MM.1S (cell line): ENCODE results near the gene P2RX5.

Experiments used
- DNase-seq: peaks from one replicate; pipeline ENCODE4 v3.0.0-alpha.2; 2015
- H2AFZ ChIP-seq: fragments of 300-600 bp; sonication (generic); 2 replicates; pipeline ENCODE4 v1.6.0; 2016; ENCODE audit warnings: antibody characterized with exemption, low read length
- H3F3A ChIP-seq: fragments of 300-600 bp; sonication (generic); 2 replicates; pipeline ENCODE4 v1.6.1; 2016; ENCODE audit warnings: mild to moderate bottlenecking, antibody characterized with exemption, low read length, moderate library complexity, mixed read lengths; ENCODE audit not compliant: insufficient read depth
- H3K27ac ChIP-seq: fragments of 300-600 bp; sonication (generic); 2 replicates; pipeline ENCODE4 v1.5.1; 2016; ENCODE audit warnings: mild to moderate bottlenecking, low read length
- H3K27me3 ChIP-seq: fragments of 300-600 bp; sonication (generic); replicated peaks from 2 replicates; pipeline ENCODE4 v1.6.0; 2016; ENCODE audit warnings: low read length; ENCODE audit not compliant: insufficient read depth
- H3K36me3 ChIP-seq: fragments of 300-600 bp; sonication (generic); replicated peaks from 2 replicates; pipeline ENCODE4 v1.6.1; 2016; ENCODE audit warnings: mild to moderate bottlenecking, low read length, mixed read lengths; ENCODE audit not compliant: insufficient read depth
- H3K4me1 ChIP-seq: fragments of 300-600 bp; sonication (generic); 2 replicates; pipeline ENCODE4 v1.6.1; 2016; ENCODE audit warnings: low read length, mixed read lengths
- H3K4me2 ChIP-seq: fragments of 300-600 bp; sonication (generic); 2 replicates; pipeline ENCODE4 v1.6.0; 2016; ENCODE audit warnings: low read depth, low read length
- H3K4me3 ChIP-seq: fragments of 300-600 bp; sonication (generic); 2 replicates; pipeline ENCODE4 v1.5.1; 2016; ENCODE audit warnings: low read length, mixed read lengths
- H3K79me2 ChIP-seq: fragments of 300-600 bp; sonication (generic); 2 replicates; pipeline ENCODE4 v1.6.1; 2016; ENCODE audit warnings: mixed run types, low read length, mixed read lengths
- H3K9ac ChIP-seq: fragments of 300-600 bp; sonication (generic); 2 replicates; pipeline ENCODE4 v1.6.1; 2016; ENCODE audit warnings: low read length, mixed read lengths
- H3K9me2 ChIP-seq: fragments of 300-600 bp; sonication (generic); replicated peaks from 2 replicates; pipeline ENCODE4 v1.6.1; 2016; ENCODE audit warnings: mild to moderate bottlenecking, low read length, mixed read lengths; ENCODE audit not compliant: insufficient read depth
- H3K9me3 ChIP-seq: fragments of 300-600 bp; sonication (generic); replicated peaks from 2 replicates; pipeline ENCODE4 v1.6.1; 2016; ENCODE audit warnings: mild to moderate bottlenecking, low read length, mixed read lengths; ENCODE audit not compliant: insufficient read depth
- H4K20me1 ChIP-seq: fragments of 300-600 bp; sonication (generic); 2 replicates; pipeline ENCODE4 v1.6.1; 2016; ENCODE audit warnings: mild to moderate bottlenecking, low read length, moderate library complexity, mixed read lengths; ENCODE audit not compliant: insufficient read depth
- EZH2 ChIP-seq: fragments of 300-600 bp; sonication (generic); optimal IDR thresholded peaks from 2 replicates; pipeline ENCODE3; 2017; ENCODE audit warnings: low read depth, mild to moderate bottlenecking, antibody characterized with exemption, low read length, mixed read lengths
- EZH2phosphoT487 ChIP-seq: fragments of 300-600 bp; sonication (generic); IDR thresholded peaks from 2 replicates; pipeline ENCODE4 v1.6.1; 2018; ENCODE audit warnings: antibody characterized with exemption, low read length
- TF ChIP-seq, protein P1 (sequence below): fragments of 300-600 bp; sonication (generic); IDR thresholded peaks from 2 replicates; pipeline ENCODE4 v1.5.1; 2016; ENCODE audit warnings: antibody characterized with exemption, low read length, mixed read lengths

Gene P2RX5

DNA sequence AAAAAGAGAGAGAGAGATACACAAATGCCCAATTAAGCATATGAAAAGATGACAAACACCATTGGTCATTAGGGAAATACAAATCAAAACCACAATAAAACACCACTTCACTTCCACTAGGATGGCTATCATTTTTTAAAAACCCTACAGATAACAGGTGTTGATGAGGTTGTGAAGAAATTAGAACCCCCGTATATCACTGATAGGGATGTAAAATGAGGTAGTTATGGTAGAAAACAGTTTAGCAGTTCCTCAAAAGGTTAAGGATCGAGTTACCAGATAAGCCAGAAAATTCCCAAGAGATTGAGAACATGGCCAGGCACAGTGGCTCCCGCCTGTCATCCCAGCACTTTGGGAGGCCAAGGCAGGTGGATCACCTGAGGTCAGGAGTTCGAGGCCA, 2.8 kb downstream of the P2RX5 start:
- H3K36me3 ChIP-seq: no peaks in the 10 kb centered on the region
- TF ChIP-seq, protein P1, sequence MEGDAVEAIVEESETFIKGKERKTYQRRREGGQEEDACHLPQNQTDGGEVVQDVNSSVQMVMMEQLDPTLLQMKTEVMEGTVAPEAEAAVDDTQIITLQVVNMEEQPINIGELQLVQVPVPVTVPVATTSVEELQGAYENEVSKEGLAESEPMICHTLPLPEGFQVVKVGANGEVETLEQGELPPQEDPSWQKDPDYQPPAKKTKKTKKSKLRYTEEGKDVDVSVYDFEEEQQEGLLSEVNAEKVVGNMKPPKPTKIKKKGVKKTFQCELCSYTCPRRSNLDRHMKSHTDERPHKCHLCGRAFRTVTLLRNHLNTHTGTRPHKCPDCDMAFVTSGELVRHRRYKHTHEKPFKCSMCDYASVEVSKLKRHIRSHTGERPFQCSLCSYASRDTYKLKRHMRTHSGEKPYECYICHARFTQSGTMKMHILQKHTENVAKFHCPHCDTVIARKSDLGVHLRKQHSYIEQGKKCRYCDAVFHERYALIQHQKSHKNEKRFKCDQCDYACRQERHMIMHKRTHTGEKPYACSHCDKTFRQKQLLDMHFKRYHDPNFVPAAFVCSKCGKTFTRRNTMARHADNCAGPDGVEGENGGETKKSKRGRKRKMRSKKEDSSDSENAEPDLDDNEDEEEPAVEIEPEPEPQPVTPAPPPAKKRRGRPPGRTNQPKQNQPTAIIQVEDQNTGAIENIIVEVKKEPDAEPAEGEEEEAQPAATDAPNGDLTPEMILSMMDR: no peak
- no peak for TF ChIP-seq EZH2
- no peak for TF ChIP-seq EZH2phosphoT487
- H3K79me2 ChIP-seq: peaks cover 49% of the 10 kb centered on the region
- H3K9me3 ChIP-seq: no peaks in the 10 kb centered on the region
- H3K9me2 ChIP-seq: no peaks in the 10 kb centered on the region
- H3K4me2 ChIP-seq: no peak overlapping the region
- H3K4me1 ChIP-seq: 0 out of 2 replicates have a peak, but pooled peaks cover 3% of the 10 kb centered on the region
- no peak overlapping the region for H3K27ac ChIP-seq
- DNase-seq: no peak
- H3K9ac ChIP-seq: no peak overlapping the region
- H4K20me1 ChIP-seq: no peaks in the 10 kb centered on the region
- H2AFZ ChIP-seq: no peak overlapping the region
- no peaks in the 10 kb centered on the region for H3F3A ChIP-seq
- no peak overlapping the region for H3K4me3 ChIP-seq
- H3K27me3 ChIP-seq: no peaks in the 10 kb centered on the region

DNA sequence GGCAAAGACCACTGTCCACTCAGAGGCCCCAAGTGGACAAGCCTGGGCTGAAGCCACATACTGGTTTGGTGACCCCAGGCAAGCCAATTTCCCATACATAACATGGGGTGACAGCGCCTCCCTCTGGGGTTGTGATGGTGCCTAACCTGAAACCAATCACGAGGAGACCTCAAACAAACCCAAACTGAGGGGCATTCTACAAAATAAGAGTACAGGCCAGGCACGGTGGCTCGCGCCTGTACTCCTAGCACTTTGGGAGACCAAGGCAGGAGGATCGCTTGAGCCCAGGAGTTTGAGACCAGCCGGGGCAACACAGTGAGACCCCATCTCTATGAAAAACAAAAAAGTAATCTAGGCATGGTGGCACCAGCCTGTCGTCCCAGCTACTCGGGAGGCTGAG, 3.6 kb downstream of the P2RX5 start:
- TF ChIP-seq, protein P1: 0 out of 2 replicates have a peak, but pooled peaks have one; percentile 9
- TF ChIP-seq EZH2phosphoT487: no peak
- H3K9ac ChIP-seq: no peak overlapping the region
- H3K27ac ChIP-seq: no peak overlapping the region
- no peaks in the 10 kb centered on the region for H3K9me3 ChIP-seq
- no peaks in the 10 kb centered on the region for H3K9me2 ChIP-seq
- H3K79me2 ChIP-seq: peaks cover 49% of the 10 kb centered on the region
- no peaks in the 10 kb centered on the region for H3K27me3 ChIP-seq
- H3K36me3 ChIP-seq: no peaks in the 10 kb centered on the region
- no peak for DNase-seq
- H2AFZ ChIP-seq: no peak overlapping the region
- H3K4me2 ChIP-seq: no peak overlapping the region
- H4K20me1 ChIP-seq: no peaks in the 10 kb centered on the region
- 0 out of 2 replicates have a peak, but pooled peaks cover 3% of the 10 kb centered on the region for H3K4me1 ChIP-seq
- H3F3A ChIP-seq: no peaks in the 10 kb centered on the region
- H3K4me3 ChIP-seq: no peak overlapping the region

DNA sequence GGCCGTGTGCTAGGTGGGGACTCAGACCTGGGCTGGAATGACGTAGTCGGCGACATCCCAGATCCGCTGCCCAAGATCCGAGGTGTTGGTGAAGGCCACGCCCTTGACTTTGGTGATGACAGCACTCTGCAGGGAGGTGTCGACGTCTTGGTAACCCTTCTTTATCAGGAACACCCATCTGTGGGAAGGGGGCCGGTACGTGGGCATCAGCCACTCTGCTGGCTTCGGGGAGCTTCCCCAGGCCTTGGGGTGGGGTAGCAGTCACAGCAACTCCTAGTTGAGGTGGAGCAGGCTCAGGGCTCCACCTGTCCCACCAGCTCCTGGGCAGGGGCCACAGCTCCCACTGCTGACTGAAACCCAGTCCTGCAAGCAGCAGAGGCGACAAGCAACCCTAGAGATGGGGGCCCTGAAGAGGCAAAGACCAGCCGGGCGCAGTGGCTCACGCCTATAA, 4.3 kb downstream of the P2RX5 start:
- TF ChIP-seq EZH2phosphoT487 (no peak), EZH2 (no peak)
- TF ChIP-seq, protein P1: no peak
- no peaks in the 10 kb centered on the region for H3K27me3 ChIP-seq
- H3K4me2 ChIP-seq: no peak overlapping the region
- peaks cover 49% of the 10 kb centered on the region for H3K79me2 ChIP-seq
- H3K4me3 ChIP-seq: no peak overlapping the region
- no peaks in the 10 kb centered on the region for H4K20me1 ChIP-seq
- H3K9me2 ChIP-seq: no peaks in the 10 kb centered on the region
- no peaks in the 10 kb centered on the region for H3K36me3 ChIP-seq
- H3F3A ChIP-seq: no peaks in the 10 kb centered on the region
- H3K9ac ChIP-seq: no peak overlapping the region
- H3K9me3 ChIP-seq: no peaks in the 10 kb centered on the region
- no peak for DNase-seq
- H3K27ac ChIP-seq: no peak overlapping the region
- 0 out of 2 replicates have a peak, but pooled peaks cover 3% of the 10 kb centered on the region for H3K4me1 ChIP-seq
- no peak overlapping the region for H2AFZ ChIP-seq
